HG03558 (cell line): ENCODE data around the gene KDM4B.

ENCODE experiments used
- ATAC-seq: cut with Tn5 transposase; IDR thresholded peaks from one replicate; pipeline ENCODE4 v1.9.1; 2021; ENCODE audit warnings: moderate number of reproducible peaks; ENCODE audit not compliant: unreplicated experiment; ENCODE audit errors: extremely low read depth

The KDM4B gene

GRCh38 chr19:4983346-4984105 is 14.6 kb downstream of the KDM4B start:
- no peak for ATAC-seq

DNA sequence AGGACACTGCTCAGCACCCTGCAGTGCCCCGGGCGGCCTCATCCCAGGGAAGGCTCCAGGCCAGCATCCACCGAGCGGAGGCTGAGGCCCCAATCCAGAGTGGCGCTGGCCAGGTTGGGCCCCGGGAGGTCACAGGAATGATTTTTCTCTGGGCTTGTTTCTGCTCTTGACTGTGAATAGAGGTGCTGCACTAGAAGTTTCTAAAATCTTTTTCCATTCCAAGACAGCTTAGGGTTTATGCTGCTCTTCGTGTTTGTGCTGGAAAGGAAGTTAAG is 15.1 kb downstream of the KDM4B start:
- ATAC-seq = no peak

DNA sequence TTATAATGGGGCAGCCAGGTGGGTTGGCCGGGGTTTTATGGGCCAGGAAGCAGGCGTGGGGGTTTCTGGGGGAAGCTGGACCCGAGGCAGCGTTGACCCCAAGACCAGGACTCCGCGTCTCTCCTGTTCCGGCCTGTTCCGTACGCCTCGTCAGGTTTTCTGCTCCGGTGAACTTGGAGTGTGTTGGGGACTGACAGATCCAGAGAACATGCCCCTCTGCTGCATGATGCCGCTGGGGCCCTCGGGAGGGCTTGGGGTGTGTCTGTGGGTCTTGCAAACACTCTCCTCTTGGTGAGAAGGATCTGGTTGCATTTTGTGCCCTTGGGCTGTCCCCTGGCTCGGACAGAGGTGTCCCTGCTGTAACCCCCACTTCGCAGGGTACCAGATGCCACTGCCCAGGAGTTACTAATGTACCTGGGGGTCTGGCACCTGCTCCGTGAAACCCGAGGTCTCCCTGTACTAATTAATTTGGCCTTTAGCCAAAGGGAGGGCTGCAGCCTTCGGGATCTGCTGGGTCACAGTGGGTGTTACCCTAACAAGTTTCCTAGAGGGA is 15.6 kb downstream of the KDM4B start:
- ATAC-seq = no peak

- no peak for ATAC-seq
Measured at GRCh38 chr19:4985551-4985991, 16.7 kb downstream of the KDM4B start.

- no peak for ATAC-seq
Measured at GRCh38 chr19:4986056-4986455, 17.1 kb downstream of the KDM4B start.

DNA sequence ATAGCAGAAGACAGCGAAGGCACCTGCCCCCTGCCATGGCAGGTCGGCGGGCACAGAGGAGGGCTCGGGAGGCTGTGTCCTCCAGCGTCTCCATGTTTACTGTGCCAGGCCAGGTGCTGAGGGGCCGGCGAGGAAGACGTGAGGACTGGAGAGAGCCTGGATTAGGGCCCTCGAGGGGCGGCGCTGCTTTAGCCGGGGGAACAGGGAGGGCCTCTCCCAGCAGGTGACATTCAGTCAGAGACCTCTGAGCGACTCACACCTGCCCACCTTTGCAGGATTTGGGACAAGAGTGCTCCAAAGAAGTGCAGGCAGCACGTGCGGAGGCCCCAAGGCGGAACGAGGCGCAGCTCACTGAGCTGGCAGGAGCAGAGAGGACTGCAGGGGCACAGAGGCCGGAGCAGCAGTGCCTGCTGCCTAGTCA is 17.6 kb downstream of the KDM4B start:
- no peak for ATAC-seq

DNA sequence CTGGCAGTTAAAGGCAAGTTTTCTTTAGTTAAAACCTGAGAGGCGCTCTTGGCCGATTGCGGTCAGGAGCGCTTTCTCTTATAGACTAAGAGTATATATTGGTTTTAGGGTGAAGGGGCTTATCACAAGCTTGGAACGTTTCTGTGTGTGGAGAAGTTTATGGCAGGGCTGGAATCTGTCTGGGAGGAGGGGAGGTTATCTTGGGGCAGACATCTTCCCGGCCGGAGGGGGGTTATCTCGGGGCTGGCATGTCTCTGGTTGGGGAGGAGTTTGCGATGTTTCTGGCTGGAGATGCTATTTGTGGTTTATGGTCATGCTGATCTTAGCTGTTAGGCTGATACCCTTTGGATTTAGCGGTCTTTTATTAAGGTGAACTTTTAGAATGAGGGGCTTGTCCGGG is 18.3 kb downstream of the KDM4B start:
- no peak for ATAC-seq

- no peak for ATAC-seq
Measured at GRCh38 chr19:4987692-4988370, 18.9 kb downstream of the KDM4B start.

GRCh38 chr19:4988770-4989251 is 19.9 kb downstream of the KDM4B start:
- no peak for ATAC-seq

- no peak for ATAC-seq
Measured at GRCh38 chr19:4990306-4990705, 21.4 kb downstream of the KDM4B start.

DNA sequence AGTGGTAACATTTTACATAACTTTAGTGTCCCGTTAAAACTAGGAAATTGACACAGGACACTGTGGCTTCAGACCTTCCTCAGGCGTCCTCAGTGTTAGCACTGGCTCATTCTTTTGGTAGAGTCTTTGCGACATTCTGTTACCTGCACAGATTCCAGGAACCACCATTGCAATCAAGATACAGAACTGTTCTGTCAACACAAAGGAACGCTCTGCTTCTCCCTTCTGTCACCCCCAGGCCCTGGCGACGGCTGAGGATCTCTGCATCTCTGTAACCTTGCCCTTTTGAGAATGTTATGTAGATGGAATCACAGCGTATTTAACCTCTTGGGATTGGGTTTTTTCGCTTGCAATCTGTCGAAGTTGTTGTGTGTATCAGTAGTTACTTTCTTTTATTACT is 22.6 kb downstream of the KDM4B start:
- no peak for ATAC-seq

- no peak for ATAC-seq
Measured at GRCh38 chr19:4991996-4992698, 23.2 kb downstream of the KDM4B start.

GRCh38 chr19:4993683-4994082 is 24.8 kb downstream of the KDM4B start:
- ATAC-seq = no peak

DNA sequence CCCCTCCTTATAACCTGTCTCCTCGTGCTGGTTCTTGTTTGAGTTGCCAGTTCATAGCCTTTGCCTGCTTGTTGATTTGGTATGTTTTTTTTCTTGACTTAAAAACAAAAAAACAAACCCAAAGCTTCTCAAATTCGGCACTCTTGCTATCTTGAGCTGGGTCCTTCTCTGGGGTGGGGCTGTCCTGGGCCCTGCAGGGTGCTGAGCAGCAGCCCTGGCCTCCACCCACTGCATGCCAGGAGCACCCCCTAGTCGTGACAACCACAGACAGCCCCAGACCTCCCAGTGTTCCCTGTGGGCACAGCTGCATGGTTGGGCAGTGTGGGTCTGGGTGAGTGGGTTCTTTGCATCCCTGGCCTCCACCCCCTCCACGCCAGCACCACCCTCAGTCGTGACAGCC is 27.8 kb downstream of the KDM4B start:
- no peak for ATAC-seq

- ATAC-seq = no peak
Measured at GRCh38 chr19:4997297-4997696, 28.4 kb downstream of the KDM4B start.

- no peak for ATAC-seq
Measured at GRCh38 chr19:5000120-5000611, 31.3 kb downstream of the KDM4B start.

DNA sequence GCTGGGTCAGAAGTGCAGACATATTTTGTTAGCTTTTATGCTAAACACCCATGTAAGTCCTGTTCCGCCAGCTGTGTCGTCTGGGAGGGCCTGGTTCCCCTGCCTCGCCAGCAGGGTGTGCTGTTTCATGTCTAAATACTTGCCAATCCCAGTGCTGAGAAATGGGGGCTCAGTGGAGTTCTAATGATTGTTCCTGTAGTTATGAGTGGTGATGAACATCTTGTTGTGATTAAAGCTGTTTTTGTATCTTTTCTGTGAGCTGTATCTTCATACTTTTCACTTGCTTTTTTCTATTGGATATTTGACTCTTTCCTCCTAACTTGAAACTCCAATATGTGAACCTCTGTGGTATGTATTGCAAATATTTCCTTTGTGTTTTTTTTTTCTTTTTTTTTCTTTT is 32.7 kb downstream of the KDM4B start:
- ATAC-seq = no peak

- no peak for ATAC-seq
Measured at GRCh38 chr19:5002143-5002542, 33.2 kb downstream of the KDM4B start.

DNA sequence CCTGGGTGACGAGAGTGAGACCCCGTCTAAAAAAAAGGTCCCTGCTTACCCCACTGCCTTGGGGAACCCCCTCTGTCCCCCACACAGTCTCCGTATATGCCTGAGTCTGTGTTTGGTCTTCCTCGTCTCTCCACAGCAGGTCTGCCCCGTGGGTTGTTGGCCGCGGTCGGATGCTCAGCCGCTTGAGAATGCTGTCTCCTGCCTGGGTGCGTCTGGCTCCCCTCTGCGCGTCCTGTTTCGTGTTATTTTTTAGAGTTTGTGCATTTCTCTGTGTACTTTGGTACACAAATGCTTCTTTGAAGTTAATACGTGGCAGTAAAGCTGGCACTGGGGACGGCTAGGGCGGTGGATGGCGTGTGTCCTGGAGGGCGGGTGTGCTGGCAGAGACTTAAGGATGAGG is 34.9 kb downstream of the KDM4B start:
- no peak for ATAC-seq

DNA sequence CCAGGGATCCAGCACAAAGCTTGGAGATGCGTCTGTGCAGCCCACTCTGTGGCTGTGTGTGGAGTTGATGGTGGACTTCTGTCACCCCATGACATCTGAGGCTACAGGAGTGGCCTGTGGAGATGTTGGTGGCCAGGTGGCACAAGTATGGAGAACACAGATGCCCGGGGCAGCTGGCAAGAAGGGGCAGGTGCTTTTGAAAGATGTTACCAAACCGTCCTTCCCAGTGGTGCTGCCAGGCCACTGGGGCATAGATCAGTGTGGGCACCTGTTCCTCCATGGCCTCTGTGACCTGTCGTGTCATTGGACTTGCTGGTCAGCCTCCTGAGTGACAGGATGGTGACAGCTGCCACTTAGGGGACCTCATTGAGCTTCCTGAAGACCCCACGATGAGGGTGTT is 36.2 kb downstream of the KDM4B start:
- no peak for ATAC-seq

GRCh38 chr19:5006201-5006600 is 37.3 kb downstream of the KDM4B start:
- no peak for ATAC-seq
